Breast epithelium (tissue), 3 donors: ENCODE results near the gene PLAAT3.

Experiments used
- POLR2A ChIP-seq: fragments of 450-650 bp; IDR thresholded peaks from one replicate; pipeline ENCODE4 v1.6.1; 2016; ENCODE audit warnings: antibody characterized with exemption, mild to moderate bottlenecking, moderate library complexity
- POLR2AphosphoS5 ChIP-seq, 3 donors: sonication (generic); formaldehyde crosslinking; IDR thresholded peaks; one replicate each; pipeline ENCODE4 v1.6.1; 2017; ENCODE audit warnings: antibody characterized with exemption in 3 of 3
- TF ChIP-seq, protein P1 (sequence below), 3 donors: fragments of 450-650 bp; IDR thresholded peaks; one replicate each; pipeline ENCODE4 v1.5.1; 2016 to 2017; ENCODE audit warnings: antibody characterized with exemption in 3 of 3, mild to moderate bottlenecking in 3 of 3, moderate library complexity in 3 of 3

DNA sequence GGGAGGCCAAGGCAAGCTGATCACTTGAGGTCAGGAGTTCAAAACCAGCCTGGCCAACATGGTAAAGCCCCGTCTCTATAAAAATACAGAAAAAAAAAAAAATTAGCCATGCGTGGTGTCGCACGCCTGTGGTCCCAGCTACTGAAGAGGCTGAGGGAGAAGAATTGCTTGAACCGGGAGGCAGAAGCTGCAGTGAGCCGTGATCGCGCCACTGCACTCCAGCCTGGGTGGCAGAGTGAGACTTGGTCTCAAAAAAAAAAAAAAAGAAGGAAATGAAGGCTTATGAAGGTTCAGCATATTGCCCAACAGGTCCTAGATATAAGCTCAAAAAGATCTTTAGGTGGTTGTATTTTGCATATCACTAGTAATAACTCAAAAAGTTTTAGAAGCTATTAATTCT is 46.7 kb upstream of the PLAAT3 start:
- TF ChIP-seq, protein P1, sequence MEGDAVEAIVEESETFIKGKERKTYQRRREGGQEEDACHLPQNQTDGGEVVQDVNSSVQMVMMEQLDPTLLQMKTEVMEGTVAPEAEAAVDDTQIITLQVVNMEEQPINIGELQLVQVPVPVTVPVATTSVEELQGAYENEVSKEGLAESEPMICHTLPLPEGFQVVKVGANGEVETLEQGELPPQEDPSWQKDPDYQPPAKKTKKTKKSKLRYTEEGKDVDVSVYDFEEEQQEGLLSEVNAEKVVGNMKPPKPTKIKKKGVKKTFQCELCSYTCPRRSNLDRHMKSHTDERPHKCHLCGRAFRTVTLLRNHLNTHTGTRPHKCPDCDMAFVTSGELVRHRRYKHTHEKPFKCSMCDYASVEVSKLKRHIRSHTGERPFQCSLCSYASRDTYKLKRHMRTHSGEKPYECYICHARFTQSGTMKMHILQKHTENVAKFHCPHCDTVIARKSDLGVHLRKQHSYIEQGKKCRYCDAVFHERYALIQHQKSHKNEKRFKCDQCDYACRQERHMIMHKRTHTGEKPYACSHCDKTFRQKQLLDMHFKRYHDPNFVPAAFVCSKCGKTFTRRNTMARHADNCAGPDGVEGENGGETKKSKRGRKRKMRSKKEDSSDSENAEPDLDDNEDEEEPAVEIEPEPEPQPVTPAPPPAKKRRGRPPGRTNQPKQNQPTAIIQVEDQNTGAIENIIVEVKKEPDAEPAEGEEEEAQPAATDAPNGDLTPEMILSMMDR (IDR thresholded peaks at IDR 0.05): no peak
- no peak for TF ChIP-seq POLR2AphosphoS5 (IDR thresholded peaks at IDR 0.05)
- TF ChIP-seq POLR2A: no peak
